Colon (tissue), 2 donors: ENCODE results near the gene CTIF.

Experiments
- FAIRE-seq: peaks from 2 replicates; lab custom pipeline; 2012; peaks lifted over from hg19 to GRCh38; lab: Jason Lieb, UNC
- donor health status: control.
- donor health status: control.

CTIF gene

DNA sequence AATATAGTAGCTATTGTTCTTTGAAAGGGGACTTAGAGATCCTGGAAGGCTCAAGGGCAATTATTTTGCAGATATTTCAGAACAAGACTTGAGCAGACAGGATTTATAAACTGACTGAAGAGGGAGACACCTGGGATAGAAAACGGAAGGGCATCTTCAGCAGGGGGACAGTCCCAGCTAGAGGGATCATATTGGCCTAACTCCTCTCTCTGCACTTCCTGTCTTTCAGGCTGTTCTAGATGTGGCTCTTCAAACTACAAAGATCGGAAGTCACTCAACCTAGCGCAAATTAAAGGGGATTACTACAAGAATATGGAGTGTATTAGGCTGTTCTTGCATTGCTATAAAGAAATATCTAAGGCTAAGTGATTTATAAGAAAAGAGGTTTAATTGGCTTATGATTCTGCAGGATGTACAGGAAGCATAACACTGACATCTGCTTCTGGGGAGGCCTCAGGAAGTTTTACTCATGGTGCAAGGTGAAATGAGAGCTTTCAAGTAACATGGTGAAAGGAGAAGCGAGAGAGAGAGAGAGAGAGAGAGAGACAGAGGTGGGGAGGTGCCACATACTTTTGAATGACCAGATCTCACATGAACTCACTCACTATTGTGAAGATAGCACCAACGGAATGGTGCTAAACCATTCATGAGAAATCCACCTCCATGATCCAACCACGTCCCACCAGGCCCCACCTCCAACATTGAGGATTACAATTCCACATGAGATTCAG, 5.3 kb upstream of the CTIF start:
- FAIRE-seq, result no peak

DNA sequence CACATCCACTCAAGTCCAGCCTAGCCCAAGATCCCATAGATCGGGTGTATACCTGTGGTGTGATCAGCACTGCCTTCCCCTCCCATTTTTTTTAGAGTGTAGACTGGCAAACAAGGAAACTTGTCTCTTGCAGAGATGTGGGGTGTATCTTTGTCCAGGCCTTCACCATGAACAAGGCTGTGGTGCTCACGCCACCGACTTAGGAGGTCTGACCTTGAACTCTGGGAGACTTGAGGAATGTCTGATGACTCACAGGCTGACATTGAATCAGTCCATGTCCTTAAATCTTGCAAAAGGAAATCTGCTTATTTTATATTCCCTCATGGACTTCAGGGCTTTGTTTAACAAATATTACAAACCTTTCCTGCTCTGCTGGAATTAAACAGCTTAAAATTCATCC, 4.5 kb upstream of the CTIF start:
- no peak for FAIRE-seq

DNA sequence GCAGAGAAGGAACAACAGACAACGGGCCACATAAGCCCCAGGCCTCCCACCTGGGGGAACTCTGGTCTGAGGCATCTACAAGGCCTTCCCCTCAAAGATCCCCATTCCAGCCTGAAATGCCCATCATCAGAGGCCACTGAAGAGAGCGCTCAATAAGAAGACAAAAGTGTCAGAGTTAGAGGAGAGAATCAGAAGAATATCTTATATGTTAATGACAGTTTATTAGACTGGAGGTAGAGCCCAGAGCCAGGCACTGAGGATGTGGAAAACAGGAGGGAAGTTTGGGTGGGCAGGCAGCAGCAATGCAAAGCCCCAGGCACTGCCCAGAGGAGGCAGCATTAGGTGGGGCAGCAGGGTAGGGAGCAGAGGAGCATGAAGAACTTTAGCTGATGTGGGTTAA, 2.9 kb upstream of the CTIF start:
- no peak for FAIRE-seq

DNA sequence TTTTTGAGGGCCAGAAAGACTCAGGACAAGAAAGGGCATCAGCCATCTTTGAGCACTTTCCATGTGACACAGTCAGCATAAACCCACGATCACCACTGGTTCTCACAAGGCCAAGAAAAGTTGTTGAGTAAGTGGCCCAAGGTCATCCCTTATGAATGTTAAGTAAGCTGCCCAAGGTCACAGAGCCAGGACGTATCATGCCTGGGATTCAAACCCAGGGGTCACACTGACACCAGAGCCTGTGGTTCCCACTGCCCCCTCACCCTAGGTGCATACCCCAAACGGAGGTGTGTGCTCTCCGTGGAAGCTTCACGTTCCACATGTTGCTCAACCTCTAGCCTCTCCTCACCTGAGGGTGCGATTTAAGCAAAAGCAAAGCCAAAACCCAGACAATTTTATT, 2.3 kb upstream of the CTIF start:
- no peak for FAIRE-seq

DNA sequence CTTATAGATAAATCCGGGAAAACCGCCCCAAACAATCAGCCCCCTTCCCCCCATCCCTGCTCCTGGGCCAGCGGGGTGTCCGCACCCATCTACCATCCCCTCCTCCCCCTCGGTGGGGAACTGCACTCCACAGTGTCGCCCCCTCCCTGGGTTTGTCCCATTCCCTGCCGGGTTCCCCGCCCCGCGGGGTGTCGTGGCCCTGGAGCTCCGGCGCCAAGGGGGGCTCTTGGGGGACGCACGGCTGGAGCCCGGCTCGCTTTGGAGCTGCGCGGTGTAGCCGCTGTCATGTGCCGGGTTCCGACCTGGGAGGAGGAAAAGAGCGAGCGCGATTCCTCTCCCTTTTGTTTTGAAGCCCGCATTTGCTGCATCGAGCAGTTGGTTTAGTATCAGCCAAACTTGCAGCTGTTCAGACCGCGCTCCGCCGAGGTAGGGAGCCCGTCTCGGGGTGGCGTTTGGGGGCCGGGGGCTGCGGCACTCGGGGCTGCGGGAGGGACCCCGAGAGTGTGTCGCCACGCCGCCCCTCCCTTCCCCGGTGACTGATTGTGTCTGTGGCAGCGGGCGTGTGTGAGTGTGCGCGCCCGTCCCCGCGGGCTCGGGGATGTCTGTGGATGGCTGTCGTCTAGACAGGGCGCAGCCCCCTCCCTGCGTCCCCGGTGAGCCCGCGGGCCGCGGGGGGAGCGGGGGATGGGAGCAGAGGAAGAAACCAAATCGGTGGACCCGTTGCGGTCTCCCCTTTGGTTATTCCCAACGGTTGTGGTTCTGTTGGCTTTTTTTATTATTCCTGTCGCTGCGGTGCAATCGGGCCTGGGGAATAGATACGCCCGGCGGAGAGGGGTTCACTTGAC, 797 bp downstream of the CTIF start:
- no peak for FAIRE-seq

DNA sequence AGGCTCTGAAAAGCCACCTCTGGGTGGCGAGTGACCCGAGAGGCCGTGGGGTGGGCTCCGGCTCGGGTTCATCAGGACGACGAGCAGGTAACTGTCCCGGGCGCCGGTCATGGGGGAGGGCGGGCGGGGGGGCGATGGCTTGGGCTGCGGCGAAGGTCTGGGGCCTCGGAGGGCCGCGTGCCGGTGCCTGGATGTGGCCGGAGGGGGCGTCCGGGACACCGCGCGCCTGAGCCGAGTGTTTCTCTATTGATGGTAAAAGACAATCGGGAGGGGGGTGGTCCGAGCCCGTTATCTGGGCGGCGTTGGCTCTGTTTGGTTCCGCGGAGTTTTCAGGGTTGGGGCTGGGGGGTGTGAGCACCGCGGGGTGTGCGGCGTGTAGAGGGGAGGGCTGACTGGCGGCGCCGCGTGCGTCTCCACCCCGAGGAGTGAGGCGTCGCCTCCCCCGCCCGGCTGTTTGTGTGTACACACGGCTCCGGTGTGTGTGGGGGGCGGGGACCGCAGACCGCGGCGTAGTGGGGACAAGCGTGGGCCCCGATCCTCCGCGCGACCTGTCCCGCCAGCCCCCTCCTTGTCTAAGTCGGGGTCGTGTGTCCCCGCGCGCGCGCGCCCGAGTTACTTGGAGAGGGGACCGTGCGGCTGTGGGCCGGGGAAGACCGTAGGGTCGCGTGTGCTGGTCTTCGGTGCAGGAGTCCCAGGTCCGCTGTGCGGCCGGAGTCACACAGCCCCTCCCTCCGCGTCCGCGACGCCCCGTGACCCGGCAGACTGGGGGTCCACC, 1.6 kb downstream of the CTIF start:
- no peak for FAIRE-seq

DNA sequence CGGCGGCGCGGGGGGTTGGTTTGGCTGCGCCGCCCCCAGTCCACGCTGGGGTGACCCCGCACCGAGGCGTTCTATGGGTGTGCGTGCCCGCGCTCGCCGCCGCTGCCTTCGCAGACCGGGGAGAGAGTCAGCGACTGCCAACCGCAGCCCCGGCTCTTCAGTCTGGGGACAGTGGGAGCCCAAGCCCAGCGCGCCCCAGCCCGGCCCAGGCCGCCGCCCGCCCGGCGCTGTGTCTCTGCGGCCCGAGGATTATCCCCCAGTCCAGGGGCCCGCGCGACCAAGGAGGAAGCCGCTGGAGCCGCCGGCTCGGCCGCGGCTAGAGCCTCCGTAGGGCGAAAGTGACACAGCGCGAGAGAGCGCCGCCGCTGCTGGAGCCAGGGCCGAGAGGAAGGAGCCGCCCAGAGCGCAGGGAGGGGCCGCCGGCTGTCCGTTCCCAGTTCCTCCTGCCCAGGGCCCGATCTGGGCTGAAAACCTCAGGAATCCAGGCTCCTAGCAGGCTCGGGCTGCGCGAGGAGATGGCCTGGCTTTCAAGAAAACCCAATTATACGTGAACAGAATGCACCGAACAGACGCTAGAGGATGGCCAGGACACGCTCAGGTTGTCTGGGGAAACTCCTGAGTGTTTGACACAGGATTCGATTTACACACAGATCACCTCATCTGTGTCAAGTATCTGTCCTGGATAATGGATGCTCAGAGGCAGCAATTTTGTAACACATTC, 2.4 kb downstream of the CTIF start:
- no peak for FAIRE-seq

DNA sequence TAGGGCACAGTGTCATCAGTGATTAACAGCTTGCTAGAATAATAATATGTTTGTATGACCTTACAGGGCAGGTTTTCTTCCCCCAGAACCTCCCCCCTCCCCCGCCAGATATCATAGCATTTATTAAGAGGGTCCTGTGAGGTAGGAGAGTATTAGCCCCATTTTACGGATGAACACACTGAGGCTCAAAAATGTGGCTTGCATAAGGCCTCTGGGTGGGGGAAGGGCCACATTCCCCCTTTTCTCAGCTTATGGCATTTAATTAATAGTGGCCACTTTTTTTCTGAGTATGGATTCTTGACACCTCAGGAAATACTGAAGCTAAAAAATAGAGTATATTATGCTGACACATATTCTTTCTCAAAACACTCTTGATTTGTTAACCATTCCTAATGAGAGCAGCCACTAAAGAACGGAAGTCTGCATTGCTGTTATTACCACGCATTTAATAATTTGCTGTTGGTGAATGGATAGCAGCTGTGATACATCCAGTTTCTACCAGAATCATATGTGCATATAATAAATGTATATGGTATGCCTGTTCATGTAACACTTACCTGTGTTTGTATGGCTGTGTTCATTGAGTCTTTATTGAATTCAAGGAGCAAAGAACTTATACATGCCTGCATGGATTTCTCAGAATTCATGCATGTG, 3.0 kb downstream of the CTIF start:
- no peak for FAIRE-seq

DNA sequence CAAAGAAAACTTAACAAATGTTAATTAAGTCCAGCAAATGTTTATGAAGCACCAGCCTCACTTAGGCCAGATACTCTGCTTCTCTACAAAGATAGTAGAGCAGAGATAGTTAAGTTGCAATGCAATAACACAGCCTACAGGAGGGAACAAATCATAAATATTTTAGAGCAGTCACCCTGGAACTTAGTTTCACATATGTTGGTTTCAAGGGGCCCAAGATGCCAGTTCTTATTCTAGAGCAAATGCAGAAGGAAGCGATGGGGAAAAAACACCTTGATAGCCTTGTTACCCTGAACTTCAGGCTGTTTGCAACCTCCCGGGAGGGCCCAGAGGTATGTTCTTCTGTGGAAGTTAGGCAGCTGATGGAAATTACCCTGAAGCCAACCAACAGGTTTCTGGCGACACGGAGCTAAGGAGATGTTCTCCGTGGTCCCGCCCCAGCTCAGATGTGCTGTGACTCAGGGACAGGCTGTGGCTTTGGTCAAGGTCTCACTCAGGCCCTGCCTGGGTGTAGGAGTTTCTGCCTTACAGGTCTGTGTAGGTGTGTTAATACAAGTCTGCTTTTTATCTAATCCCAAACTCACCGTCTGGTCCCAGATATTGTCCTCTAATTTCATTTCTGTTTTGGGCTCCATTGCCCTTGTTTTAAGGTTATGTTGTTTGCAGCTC, 3.8 kb downstream of the CTIF start:
- FAIRE-seq, result no peak

DNA sequence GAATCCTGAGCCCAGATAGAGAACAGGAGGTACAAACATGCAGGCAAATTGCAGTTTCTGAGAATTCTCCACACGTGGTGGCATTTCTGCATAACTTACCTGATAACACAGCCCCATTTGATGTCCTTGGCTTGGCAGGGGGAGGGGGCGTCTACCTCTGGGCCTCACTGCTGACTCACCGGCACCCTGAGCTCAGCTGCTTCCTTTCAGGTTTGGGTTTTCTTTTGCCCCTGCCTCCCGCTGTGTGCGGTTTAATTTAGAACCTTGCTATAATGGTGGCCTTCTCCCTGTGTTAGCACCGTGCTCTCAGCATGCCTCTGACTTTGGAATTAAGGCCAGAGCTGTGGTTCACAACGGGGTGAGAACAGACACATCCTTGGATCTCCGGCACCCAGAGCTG, 4.4 kb downstream of the CTIF start:
- FAIRE-seq, result no peak

DNA sequence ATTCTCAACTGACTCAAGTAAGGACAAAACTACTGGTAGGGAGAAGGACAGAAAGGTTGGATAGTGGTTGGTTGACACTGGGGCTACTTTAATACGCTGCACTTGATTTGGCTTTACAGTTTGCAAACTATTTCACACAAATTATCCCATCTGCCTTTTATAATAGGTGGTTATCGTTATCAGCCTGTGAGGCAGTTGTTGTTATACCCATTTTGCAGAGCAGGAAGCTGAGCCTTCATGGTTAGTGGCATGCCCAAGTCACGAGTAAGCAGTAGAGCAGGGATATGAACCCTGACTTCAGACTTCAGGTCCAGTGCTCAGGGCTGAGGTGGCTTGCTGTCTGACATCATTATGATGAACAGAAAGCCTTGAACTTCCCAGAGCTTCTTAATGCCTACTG, 5.3 kb downstream of the CTIF start:
- no peak for FAIRE-seq

DNA sequence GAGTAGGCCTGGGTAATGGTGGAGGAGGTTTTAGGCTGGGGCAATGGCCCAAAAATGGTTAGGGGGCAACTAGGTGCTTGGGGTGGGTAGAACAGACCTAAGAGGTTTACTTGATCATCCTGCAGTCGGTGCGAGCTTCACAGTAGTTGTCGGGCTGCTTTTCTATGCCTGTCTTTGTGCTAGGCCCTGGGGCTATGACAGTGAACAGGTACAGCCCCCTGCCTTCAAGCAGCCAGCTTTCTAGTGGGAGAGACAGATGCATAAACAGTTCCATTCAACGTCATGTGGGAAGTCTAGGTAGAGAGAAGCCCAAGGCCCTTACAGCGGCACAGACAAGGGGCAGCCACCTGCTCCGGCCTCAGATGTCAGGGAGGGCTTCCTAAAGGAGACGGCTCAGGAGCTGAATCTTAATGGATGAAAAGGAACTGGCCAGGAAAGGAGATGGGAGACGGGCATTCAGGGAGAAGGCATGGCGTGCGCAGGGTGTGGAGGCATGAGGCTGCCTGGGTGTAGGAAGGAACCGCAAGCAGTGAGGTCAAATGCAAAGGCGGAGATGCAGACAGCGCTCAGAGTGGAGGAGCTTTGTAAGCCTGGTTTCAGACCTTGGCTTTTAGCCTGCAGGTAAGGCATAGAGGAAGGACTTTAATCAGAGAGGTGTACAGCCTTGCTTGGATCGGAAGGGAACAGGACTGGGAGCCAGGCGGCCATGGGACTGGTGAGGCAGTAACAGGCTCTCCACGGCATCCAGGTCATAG, 6.0 kb downstream of the CTIF start:
- FAIRE-seq, result no peak

DNA sequence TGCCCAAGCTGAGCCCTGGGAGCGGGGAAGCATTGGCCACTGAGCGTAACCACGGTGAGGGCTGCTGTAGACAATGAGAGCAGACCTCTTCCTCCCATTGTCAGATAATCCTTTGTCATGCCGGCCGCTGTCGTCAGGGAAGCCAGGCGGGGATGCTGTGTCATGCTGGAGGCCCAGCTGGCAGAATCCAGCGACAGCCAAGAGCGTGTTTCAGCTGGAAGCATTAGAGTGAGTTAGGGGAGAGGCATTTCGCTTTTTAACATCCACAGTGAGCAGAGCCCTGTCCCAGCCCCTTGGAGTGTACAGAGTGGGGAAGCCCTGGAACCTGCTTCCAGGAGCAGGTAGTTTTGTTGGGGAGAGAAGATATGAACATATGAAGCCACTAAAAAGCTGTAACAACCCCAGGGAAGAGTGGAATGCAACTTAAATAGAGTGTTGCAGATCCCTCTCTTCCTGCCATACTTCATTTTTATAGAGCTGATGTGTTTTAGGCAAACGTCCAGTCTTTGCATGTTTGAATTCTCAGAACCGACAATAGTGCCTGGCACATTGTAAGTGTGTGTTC, 7.0 kb downstream of the CTIF start:
- FAIRE-seq, result no peak

DNA sequence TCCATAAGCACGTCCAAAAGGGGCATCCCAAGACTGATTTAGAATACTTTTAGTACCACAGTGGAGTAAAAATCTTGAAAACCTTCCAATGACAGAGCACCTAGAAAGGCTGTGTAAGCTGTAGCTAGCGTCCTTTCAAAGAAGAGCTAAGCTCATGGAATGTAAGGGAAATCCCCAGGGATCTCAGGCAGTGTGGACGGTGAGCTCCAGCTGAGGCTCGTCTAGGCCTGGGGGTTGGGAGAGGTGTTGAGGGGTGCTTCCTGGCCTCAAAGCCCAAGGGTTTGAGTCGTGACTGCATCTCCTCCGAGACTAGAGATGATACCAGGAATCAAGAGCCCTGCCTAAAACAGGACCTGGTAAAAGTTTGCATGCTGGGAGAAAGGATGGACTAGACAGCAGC, 7.6 kb downstream of the CTIF start:
- FAIRE-seq, result no peak

DNA sequence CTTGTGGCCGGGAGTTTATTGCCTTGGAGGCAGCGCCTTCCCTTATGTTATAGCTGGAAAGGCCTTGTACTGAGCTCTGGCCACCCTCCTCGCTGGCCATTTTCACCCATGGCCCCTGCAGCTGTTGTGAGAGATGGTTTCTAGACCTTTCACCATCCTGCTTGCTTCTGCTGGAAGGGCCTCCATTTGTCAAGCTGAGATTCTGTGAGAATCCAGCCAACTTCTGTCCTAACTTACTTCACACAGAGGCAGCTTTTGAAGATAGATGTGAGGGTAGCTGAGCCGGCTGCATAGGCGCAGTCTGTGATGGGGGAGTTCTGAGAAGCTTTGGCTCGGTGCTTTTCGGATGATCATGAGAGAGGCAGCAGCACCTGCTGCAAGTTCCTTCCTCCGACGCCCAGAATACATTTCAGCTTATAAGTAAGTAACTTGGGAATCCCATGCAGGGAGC, 8.7 kb downstream of the CTIF start:
- FAIRE-seq, result no peak

DNA sequence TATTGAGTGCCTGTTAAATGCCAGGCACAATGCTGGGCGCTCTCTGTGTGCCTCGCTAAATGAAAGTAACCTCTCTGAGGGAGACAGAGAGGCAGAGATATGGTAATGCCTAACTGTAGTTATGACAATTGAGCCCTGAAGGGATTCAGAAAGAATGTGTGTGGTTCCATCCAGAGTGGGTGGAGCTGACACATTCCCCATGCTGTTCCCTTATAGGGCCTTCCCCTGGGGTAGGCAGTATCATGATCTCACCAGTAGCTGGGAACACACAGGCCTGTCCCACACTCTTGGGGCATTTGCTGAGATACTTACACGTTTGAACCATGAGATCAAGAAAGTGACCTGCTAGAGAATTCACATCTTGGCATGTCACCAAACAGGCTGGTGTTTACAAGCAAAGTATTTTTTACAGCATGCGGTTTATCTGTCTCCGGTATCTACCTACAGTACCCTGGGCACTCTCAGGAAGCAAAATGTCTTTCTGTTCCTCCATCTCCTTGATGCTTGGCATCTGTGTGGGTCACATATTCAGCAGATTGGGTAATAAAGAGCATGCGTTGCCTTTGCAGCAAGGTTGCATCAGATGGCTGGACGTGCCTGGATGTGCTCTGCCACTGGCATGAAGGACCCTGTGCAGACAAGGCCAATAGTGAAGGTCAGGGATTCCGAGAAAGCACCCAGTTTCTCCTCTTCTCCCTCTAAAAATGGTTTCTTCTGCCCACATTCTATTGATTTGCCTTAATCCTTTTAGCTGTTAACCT, 9.4 kb downstream of the CTIF start:
- no peak for FAIRE-seq

DNA sequence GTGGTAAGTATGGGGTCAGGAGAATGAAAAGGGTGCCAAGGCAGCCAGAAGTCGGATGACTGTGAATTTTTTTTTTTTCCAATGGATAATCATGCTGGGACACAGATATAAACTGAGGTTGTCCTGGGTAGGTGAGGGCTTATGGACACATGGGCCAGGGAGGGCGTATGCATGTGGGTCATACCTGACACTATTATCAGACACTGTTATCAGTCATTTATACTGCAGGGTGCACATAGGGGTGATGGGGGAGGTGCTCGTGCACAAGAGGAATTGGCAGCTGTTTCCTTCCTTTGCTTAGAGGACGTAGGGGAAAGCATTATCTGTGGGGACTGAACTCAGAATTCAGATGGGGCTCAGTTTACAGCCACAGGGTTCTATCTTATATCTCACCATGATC, 10.1 kb downstream of the CTIF start:
- no peak for FAIRE-seq

DNA sequence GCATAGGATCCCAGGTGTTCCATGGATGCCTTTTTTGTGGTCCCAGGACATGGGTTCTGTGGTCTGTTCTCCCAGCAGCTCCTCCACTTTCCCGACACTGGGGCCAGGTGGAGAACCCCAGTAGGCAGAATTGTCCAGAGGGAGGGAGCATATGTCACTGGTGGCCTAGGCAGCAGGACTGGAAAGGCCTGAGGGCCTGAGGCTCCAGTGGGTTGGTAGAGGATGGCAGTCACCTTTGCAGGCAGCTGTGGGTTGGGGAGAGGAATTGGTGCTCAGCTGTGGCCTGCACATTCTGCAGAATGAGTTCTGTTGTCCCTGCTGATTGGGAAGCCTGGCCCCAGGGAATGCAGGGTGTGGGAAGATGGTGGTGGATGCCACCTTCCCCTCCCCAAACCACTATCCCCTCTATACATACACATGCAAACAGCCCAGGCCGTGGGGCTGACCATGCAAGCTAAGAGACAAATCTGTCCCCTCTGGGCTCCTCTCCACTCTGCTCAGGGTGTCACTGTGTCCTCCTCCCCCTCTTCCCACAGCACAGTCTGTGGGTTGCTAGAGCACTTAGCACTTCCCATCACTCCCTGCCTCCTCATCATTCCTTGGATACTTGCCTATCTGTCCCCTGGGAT, 11.4 kb downstream of the CTIF start:
- FAIRE-seq, result no peak

DNA sequence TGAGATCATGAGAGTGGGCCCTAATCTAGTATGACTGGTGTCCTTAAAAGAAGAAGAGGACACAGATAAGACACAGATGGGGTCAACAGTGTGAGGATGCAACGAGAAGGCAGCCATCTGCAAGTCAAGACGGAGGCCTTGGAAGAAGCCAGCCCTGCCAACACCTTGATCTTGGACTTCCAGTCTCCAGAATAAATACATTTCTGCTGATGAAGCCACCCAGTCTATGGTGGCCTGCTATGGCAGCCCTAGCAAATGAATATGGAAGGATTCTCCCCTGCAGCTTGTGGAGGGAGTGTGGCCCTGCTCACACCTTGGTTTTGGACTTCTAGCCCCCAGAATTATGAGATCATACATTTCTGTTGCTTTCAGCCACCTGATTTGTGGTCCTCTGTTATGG, 12.3 kb downstream of the CTIF start:
- no peak for FAIRE-seq
